Body of pancreas (tissue), 4 donors: Measurements from ENCODE around the gene CD164L2.

ENCODE experiments used
- POLR2A ChIP-seq, 3 donors: fragments of 450-650 bp; IDR thresholded peaks; one replicate each; pipeline ENCODE4 v1.6.1; 2016; ENCODE audit warnings: antibody characterized with exemption in 3 of 3, mild to moderate bottlenecking in 2 of 3
- TF ChIP-seq, protein P1 (sequence below), 7 experiments: fragments of 450-650 bp in 4 of 7; fragments of 200-600 bp in 3 of 7; sonication (generic) in 3 of 7; IDR thresholded peaks; one replicate each; pipeline ENCODE4 v1.5.1; 2016 to 2019; ENCODE audit warnings: antibody characterized with exemption in 7 of 7

DNA sequence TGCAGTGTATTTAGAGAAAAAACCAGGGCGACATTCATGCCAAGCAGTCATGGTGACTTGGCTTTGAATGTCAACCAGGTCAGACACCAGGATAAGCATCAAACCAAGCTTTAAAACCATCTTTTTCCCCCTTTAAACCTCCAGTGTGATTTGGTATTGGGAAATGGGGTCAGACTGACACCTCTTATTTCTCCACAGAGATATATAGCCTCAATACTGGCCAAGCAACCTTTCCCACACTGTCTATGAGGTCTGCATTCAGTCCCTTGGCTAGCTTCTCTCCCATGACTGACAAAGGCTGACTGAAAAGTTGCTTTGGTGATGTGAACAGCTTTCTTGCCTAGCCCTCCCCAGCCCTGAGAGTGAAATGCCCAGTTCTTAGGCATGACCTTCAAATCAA, 31.0 kb upstream of the CD164L2 start:
- TF ChIP-seq, protein P1, sequence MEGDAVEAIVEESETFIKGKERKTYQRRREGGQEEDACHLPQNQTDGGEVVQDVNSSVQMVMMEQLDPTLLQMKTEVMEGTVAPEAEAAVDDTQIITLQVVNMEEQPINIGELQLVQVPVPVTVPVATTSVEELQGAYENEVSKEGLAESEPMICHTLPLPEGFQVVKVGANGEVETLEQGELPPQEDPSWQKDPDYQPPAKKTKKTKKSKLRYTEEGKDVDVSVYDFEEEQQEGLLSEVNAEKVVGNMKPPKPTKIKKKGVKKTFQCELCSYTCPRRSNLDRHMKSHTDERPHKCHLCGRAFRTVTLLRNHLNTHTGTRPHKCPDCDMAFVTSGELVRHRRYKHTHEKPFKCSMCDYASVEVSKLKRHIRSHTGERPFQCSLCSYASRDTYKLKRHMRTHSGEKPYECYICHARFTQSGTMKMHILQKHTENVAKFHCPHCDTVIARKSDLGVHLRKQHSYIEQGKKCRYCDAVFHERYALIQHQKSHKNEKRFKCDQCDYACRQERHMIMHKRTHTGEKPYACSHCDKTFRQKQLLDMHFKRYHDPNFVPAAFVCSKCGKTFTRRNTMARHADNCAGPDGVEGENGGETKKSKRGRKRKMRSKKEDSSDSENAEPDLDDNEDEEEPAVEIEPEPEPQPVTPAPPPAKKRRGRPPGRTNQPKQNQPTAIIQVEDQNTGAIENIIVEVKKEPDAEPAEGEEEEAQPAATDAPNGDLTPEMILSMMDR (IDR thresholded peaks at IDR 0.05) = no peak
- no peak for TF ChIP-seq POLR2A (IDR thresholded peaks at IDR 0.05)
